Measurements from ENCODE around the gene DENND4B.
A peak's percentile ranks its signal among the peaks of the same experiment; 100 is the strongest.
"Not testable (repeated sequence)": the region's sequence is repeated elsewhere in the genome, so short reads cannot be mapped to it uniquely, and the experiment has no call there.

Gene DENND4B

GRCh38 chr1:153928791-153929341 lies 17.7 kb downstream of the DENND4B start:
- no peak for DNase-seq (ENCODE audit: low read depth, low spot score)

- DNase-seq (ENCODE audit: low read depth, low spot score) = no peak
Observed at GRCh38 chr1:153928245-153928644, 18.3 kb downstream of the DENND4B start.

DNA sequence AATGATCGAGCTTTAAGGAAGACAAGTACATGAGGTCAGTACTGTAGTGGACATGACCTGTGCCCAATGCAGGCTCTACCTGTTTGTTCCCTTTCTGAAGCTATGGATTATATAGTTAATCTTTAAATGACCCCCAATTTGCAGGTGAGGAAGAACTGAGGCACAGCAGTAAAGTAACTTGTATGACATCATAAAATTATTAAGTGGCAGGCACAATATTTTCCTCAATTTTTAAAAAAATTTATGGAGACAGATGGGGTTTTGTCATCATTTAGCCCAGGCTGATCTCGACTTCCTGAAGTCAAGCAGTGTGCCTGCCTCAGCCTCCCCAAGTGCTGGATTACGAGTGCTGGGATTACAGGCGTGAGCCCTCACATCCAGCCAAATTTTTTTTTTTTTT lies 20.1 kb downstream of the DENND4B start:
- no peak for DNase-seq (ENCODE audit: low read depth, low spot score)

- peak; percentile 100 for DNase-seq (ENCODE audit: low read depth, low spot score)
Observed at GRCh38 chr1:153922972-153923925, 23.3 kb downstream of the DENND4B start, which contains the start of gene GATAD2B. TSS of gene GATAD2B (minus strand) at chr1:153922972. CDS start at chr1:153828347, 94,625 bp downstream.

- no peak for DNase-seq (ENCODE audit: low read depth, low spot score)
Observed at GRCh38 chr1:153922076-153922971, 24.2 kb downstream of the DENND4B start.

DNA sequence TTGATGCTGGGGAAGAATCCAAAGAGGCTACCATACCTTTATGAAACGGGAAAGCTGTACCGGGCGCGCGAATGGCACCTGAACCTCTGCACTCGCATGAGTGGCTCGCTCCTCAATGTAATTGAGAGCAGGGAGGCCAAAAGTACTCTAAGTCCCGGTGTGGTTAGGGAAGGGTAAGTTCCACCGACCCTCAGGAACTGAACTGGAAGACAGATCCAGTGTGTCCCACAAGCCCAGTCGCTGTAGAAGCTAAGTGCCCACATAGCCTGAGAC lies 24.8 kb downstream of the DENND4B start:
- no peak for DNase-seq (ENCODE audit: low read depth, low spot score)

- no peak for DNase-seq (ENCODE audit: low read depth, low spot score)
Observed at GRCh38 chr1:153921080-153921802, 25.3 kb downstream of the DENND4B start.

DNA sequence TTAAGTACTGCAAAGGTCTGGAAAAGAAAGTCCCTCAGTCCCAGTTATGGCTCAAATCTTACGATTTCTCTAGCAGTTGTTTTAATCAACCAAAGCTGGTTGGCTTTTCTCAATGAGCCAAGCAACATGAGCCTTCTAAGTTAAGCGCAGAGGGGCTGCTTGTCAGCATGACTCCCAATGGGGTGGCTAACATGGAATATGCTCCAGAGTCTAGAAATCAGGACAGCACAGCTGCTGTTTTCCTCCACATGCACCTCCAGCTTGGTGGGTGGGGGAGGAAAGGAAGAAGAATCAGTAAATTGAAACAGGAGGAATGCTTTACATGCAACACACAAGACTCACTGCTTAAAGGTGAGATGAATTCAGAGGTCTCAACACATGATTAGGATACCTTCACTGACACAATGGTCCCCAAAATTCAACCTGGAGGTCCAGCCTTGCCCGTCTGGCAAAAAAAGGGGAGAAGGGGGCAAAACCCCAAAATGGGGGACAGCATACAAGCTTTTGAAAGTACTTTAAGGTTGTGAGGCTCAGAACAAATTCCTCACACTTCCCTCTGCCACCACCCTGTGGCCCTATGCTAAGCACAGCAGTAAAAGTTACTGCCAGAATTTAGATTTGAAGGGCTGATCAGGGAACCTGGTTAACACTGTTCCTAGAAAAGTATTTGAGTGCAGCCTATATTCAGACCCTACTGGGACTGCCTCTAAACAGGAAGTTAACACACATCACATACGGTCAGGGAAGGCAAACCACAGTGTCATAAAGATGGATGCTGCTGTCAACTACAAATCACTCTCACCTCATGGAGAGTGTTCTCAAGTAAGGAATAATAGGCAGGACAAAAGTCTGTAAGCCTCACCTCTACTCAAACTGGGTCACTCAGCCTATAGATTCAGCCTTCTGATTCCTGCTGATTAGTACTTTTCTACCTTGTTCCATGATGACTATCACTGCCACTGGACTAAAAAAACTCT lies 26.4 kb downstream of the DENND4B start:
- no peak for DNase-seq (ENCODE audit: low read depth, low spot score)

GRCh38 chr1:153916297-153916696 lies 30.2 kb downstream of the DENND4B start:
- no peak for DNase-seq (ENCODE audit: low read depth, low spot score)

DNA sequence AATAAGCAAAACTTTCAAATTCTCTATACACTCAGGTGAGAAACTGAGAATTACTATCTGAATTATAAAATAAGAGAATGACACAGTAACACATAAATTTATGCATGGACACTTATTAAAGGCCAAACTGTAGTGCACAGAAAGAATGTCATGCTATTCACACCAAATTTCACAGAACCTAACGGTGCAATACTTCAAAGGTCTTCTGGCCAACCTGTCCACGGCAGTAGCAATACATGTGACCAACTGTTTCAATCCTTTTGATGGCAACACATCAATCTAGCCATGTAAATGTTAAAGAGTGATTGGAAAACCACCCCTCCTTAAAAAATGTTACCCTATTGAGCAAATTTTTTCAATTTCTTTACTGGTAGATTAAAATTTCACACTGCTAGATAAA lies 34.2 kb downstream of the DENND4B start:
- no peak for DNase-seq (ENCODE audit: low read depth, low spot score)

DNA sequence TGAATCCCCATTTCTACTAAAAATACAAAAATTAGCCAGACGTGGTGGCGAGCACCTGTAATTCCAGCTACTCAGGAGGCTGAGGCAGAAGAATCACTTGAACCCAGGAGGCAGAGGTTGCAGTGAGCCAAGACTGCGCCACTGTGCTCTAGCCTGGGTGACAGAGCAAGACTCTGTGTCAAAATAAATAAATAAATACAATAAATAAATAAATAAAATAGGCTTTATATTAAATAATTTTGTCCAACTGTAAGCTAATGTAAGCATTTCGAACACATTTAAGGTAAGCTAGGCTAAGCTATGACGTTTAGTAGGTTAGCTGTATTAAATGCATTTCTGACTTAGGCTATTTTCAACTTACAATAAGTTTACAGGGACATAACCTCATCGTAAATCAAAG lies 36.0 kb downstream of the DENND4B start:
- not testable (repeated sequence) for DNase-seq (ENCODE audit: low read depth, low spot score)

GRCh38 chr1:153908071-153908470 lies 38.4 kb downstream of the DENND4B start:
- no peak for DNase-seq (ENCODE audit: low read depth, low spot score)

GRCh38 chr1:153907134-153907533 lies 39.4 kb downstream of the DENND4B start:
- no peak for DNase-seq (ENCODE audit: low read depth, low spot score)

DNA sequence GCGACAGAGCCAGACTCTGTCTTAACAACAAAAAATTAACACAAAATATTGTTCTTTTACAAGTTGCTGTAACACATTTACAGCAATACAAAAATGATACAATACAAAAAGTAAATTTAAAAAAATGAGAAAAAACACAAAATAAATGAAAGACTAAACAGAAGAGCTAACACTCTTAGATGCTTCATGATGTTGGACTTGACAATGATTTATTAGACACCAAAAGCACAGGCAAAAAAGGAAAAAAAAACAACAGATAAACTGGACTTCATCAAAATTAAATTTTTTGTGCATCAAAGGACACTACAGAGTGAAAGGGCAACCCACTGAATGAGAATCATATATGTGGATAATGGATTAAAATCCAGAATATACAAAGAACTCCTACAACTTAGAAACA lies 40.1 kb downstream of the DENND4B start:
- DNase-seq (ENCODE audit: low read depth, low spot score) = no peak

DNA sequence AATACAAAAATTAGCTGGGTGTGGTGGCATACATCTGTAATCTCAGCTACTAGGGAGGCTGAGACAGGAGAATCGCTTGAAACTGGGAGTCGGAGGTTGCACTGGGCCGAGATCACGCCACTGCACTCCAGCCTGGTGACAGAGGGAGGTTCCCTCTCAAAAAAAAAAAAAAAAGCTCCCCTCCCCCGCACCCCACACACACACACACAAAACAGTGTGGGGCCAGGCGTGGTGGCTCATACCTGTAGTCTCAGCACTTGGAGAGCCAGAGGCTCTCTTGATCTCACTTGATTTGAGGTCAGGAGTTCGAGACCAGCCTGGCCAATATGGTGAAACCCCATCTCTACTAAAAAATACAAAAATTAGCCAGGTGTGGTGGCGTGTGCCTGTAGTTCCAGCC lies 40.6 kb downstream of the DENND4B start:
- DNase-seq (ENCODE audit: low read depth, low spot score) = not testable (repeated sequence)

GRCh38 chr1:153903841-153904455 lies 42.6 kb downstream of the DENND4B start:
- no peak for DNase-seq (ENCODE audit: low read depth, low spot score)

GRCh38 chr1:153899509-153899908 lies 47.0 kb downstream of the DENND4B start:
- DNase-seq (ENCODE audit: low read depth, low spot score) = no peak

- not testable (repeated sequence) for DNase-seq (ENCODE audit: low read depth, low spot score)
Observed at GRCh38 chr1:153895866-153896265, 50.7 kb downstream of the DENND4B start.

GRCh38 chr1:153891042-153891441 lies 55.5 kb downstream of the DENND4B start:
- DNase-seq (ENCODE audit: low read depth, low spot score) = not testable (repeated sequence)

- no peak for DNase-seq (ENCODE audit: low read depth, low spot score)
Observed at GRCh38 chr1:153888533-153888932, 58.0 kb downstream of the DENND4B start.

Data from smooth muscle cell of the brain vasculature (primary cell).